ENCODE measurements around the gene FCHSD2.

GRCh38 chr11:72826191-72826941 lies 315.8 kb downstream of the FCHSD2 start:
- no peak for TF ChIP-seq CTCF (IDR thresholded peaks at IDR 0.05; ENCODE audit: control extremely low read depth in 1 of 3, insufficient read depth in 1 of 3, low read depth in 1 of 3, low read length in 3 of 3)
- TF ChIP-seq HDAC2 (IDR thresholded peaks at IDR 0.05; ENCODE audit: borderline replicate concordance in 1 of 2, low read depth in 2 of 2, low read length in 2 of 2): no peak
- no peak for TF ChIP-seq CHD7 (IDR thresholded peaks at IDR 0.05; ENCODE audit: insufficient replicate concordance, low read length)
